Hindlimb muscle (tissue), 1 donor: ENCODE data around the gene NSG1. TPM values are rescaled to one million over a fixed set of nuclear protein-coding genes. Genes with fewer than 3 reads are reported as not detected.

Source experiments
- DNase-seq: peaks from one replicate; pipeline ENCODE4 v3.0.0-alpha.2; 2013
- polyA plus RNA-seq: library from polyadenylated mRNA; unstranded; fragments of 120-200 nt; gene quantifications from one replicate; pipeline ENCODE4 v1.2.1, GENCODE V29; 2013; ENCODE audit not compliant: insufficient read length

The NSG1 gene
- polyA plus RNA-seq, 1 donor = 3.4 TPM

DNA sequence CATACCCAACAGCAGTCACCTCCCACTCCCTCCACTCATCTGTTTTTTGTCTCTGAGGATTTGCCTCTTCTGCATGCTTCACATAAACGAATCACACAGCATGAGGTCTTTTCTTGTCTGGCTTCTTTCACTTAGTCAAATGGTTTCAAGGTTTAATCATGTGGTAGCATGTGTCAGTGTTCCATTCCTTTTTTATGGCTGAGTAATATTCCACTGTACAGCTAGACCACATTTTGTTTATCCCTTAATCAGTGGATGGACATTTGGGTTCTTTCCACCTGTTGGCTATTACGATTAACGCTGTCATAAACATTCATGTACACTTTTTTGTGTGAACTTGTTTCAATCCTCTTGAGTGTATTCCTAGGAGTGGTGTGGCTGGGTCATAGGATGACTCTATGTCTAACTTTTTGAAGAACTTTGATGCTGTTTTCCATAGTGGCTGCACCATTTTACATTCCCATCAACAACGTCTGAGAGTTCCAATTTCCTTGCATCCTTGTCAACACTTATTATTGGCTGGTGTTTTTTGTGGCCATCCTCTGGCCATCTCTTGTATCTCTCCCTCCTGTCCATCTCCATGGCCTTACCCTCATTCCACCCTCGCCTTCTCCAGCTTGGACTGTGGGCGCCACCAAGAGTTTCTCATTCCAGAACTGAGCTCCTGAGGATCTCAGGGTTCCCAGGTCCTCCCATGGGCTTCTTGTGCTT is 12.4 kb upstream of the NSG1 start:
- DNase-seq = no peak

DNA sequence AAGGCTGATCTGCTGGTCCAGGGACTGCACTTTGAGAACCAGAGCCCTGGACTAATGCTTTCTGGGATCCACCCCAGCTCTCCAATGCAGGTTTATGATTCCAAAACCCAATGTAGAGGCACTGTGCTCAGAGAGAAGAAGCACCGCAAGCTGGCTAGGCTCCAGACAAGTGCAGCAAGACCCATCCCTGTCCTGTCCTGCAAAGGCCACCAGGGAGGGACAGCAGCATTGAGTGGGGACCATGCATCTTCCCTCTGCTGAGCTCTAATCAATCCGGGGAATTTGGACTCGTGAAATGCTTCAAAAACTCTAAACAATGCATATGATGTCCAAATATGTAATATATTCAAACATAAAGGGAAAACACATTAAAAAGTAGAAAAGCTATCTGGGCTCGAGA is 10.8 kb upstream of the NSG1 start:
- DNase-seq = no peak

DNA sequence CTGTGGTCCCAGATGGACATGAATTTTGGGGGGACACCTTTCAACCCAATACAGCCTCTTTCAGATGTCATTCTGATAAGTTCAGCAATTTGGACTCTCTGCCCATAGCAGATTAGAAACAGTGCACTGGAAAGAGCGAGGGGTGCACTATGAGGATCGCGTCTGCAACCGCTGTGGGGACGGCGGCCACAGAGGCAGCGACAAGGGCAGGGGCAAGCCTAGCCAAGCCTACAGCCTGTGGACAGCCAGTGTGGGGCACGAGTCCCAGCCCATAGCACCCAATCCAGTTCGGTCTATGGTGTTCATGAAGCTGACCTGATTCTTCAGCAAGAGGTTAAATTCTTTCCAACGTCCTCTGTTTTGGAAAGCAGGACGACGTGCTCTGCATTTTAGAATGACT is 9.7 kb upstream of the NSG1 start:
- DNase-seq = no peak

DNA sequence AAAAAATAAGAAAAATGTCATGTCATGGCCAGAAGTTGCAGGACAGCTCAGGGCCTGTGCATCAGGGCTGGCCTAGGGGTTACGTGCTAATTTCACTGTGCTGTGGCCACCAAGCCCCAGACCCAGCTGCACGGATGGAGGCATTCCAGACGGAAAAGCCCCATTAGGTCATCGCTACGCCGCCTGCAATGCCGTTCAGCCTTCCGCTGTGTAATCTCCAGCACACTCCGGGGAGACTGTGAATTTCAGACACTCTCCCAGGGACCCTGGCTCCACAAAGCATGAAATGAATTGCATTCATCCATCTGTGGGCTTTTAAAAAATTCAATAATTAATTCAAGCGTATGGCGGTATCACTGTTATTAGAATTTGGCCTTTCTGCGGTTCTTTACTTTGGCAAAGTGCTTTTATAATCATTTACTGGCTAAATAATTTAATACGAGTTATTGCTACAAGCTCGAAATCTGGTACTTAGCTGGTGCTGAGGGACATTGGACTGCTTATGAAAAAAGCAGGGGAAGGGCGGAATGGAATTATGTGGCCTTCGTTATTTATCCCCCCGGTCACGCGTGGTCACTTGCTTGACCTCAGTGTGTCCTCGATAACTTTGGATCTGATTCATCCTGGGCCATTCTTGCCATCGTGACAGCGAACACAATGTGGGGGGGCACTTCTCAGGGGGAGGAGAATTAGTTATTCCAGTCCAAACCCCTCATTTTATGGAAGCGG is 9.0 kb upstream of the NSG1 start:
- DNase-seq = peak; percentile 65

DNA sequence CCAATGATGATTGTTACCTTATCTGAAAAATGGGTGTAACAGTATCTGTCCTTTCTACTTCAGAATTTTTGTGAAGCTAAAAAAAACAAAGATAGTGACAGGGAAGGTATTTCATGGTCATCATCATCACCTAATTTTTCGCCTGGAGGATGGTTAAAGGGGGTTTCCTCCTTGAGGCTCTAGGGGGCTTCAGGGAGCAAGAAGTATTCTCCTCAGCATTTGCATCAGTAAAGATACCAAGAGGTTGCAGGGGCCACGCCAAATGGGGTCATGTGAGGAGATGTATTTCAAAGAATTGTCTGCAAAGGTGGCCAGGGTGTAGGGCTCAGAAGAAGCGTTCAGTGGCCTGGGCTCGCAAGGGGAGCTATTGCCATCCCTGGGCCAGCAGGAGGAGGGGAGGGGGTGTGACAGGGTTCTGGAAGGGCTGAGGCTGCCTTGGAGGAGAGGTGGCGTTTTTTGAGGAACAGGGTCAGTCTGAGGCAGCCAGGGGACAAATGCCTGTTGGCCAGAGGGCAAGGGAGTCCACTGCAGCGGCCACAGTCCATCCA is 7.3 kb upstream of the NSG1 start:
- DNase-seq = no peak

DNA sequence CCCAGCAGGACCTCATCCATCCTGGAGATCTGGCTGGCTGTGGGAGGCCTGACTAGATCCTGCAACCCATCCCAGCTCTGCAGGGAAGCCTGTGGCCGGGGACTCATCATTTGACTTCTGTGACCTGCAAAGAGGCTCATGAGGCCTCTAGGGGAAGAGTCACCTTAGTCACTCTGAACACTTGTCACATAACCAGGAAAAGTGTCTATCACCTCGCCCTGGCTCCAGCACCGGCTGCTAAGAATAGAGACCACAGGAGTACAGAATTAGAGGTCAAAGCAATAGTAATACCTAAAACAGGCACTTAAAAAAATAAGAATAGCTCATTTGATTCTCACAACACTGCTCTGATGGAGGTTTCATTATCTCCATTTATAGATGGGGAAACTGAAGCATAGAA is 3.8 kb upstream of the NSG1 start:
- no peak for DNase-seq

DNA sequence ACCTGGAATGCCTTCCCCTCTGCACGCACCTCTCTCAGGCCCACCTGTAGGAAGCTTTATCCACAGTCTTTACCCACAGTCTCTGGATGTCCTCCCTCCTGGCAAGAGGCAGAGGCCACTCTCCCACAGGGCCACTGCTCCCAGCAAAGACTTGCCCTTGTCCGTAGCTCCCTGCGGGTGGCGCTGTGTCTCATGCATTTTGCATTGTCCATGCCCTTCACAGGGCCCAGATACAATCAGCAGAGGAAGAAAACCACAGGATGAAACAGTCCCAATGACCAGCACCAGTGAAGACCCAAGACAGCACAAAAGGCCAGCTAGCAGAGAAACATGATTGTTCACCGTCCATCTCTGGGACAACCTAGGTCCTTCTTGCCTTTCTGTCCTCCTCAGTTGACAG is 2.1 kb upstream of the NSG1 start:
- DNase-seq = no peak

DNA sequence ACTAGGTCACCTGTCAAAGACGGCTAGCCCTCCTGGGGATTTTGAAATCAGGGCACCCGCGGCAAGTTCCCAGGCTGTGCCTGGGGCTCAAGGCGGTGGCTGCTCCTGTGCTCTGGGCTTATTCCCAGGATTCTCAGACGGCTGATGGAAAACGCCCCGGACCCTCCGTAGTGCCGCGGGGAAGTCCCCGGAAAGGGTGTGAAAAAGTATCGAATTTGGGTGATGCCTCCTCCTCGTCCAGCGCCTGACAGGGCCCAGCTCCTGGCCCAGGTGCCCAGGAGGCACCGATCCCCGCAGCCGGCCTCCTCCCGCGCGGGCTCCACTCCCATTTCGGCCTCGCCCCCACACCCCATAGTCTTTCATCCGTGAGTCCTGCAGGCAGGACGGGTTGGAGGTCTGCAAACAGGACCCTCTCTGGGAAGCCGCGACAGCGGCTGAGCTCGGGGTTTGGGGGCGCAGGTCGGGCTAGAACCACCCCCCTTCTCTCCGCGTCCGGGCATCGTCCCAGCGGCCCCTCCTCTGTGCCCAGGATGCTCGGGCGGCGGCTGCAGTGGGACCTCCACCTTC is 1.1 kb upstream of the NSG1 start:
- no peak for DNase-seq

DNA sequence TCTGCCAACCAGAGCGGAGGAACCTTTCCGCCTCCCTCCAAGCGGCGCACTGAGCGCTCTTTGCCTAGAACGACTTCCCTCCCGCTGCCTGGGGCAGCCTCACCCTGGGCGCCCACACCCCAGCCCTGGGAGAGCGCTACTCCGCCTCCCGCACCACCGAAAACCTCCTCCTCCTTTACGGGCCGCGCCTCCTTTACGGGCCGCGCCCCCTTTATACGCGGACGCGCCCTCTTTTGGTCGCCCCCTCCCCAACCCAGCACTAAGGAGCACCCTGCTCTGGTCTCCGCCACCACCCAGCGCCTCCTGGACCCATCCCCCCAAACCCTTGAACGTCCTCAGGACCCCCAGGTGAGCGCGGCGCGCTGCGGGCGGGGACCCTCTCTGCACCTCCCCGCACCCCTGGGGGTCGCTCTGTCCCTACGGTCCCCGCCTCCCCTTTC is 586 bp upstream of the NSG1 start:
- DNase-seq = no peak

DNA sequence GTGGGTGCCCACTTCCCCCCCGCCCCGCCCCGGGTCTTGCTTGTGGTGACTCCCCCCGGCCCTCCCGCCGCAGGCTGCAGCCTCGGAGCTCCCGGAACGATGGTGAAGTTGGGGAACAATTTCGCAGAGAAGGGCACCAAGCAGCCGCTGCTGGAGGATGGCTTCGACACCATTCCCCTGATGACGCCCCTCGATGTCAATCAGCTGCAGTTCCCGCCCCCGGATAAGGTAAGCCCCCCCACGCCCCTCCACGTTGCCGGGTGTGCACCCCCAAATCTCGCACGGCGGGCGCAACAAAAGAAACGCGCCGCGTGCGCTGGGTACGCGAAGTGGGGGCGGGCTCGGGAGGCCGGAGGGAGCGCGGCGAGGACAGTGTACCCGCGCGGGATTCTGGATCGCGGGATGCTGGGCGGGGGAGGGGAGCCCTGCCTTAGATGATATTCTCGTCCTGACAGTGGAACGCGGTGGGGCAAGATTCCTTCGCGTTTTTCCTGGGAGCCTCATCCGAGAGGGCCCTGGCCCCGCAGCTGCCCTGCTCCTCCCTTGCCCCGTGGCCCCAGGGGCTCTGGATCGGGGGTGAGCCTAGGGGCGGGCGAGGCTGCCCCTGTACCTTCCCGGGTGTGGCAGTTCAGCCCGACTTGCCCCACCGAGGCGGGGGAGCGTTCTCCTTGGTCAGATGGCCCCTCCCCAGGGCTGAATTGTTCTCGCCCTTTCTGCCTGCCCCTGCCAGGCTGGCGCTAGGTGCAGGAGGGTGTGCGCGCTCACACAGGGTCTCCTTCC is 819 bp downstream of the NSG1 start:
- no peak for DNase-seq

DNA sequence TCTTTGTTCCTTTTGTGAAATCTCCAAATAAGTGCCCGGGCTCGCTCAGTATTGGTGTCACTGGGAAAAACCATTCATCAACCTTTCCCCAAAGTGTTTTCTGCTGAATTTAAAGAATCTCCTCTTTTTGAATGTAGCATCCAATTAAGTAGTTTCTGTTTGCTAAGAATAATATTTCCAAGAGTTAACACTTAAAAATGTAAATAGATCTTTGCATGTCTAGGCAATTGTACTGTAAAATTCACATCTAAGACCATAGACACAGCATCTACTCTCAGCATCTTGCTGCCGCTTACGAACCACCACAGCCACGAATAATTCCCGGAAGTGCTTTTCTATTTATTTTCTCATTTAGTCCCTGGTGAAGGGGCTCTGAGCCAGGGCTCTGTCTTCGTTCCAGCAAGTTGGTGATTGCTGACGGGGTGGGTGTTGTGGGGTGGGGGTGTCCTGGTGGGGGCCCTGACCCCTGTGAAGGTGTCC is 1.4 kb downstream of the NSG1 start:
- no peak for DNase-seq

DNA sequence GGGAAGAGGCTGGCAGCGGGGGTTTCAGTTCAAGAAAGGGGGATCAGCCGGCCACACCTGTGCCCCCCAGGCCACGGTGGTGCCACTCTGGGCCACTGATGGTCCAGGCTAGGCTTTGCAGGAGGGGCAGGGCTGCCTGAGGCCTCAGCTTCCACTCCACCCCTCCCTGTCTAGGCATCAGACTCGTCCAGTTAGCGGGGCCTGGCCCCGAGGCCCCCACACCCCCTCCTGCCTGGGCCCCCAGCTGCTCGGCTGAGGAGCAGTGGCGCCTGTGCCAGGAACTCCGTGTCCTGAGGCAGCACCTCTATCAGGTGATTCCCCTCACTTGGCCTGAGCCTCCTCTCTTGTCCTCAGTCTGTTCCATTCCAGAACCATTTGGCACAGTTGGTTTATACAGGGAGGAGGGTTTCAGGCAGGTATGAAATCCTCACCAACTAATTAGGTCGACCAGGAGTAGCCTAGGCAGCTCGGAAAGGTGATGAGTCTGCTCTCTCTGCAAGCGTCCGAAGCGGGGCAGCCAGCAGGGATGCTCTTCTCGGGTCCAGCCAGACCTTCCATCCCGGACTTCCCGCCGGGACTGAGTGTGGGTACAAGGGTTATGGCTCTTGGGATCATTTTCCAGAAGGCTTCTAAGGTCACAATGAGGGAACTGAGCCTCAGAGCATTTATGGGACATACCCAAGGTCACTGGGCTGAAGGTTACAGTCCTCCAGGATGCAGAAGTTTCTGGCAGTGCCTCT is 2.1 kb downstream of the NSG1 start:
- DNase-seq = no peak

DNA sequence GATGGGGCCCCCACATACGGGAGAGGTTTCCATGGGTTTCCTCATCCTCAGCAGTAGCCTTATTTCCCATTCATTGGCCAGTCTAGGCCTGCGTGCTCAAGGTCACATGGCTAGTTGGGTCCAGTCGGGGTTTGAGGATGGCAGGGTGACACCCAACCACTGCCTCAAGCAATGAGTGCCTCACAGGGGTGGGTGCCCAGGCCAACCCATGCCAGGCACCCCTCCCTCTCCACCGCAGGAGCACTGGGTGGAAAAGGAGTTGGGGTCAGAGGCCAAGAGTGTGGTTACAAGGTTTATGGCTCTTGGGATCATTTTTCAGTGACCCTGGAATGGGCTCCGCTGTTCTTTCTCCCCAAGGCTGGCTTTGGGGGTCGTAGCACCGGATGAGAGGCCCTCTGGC is 3.1 kb downstream of the NSG1 start:
- DNase-seq = no peak

DNA sequence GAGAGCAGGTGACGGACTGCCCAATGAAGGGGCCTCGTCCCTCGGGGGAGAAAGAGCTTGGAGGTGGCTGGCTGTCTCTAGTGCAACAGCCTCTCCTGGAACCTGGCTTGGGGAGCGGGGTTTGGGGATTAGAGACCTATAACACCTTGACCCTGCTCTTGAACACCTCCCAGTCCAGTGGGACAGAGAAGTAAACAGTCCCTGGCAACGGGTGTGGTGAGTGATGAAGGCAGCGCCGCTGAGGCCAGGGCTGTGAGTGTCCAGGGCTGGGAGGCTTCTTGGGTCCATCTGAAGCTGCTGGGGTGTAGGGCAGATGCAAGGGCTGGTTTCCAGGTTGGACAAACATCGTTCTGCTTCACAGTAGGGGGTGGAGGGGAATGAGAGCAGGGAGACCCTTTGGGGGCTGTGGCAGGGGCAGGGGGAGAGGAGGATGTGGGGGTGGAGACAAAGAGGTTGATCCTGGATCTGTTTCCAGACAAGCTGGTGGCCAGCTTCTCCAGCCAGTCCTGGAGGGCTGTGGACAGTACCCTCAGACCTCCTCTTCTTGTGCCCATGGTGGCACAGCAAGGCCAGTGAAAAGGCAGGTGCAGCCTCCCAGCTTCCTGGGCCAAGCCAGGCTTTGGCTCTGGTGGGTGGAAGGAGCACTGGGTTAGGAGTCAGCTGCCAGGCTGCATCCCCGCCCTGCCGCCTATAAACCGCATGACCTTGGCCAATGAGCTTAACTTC is 3.8 kb downstream of the NSG1 start:
- DNase-seq = no peak

DNA sequence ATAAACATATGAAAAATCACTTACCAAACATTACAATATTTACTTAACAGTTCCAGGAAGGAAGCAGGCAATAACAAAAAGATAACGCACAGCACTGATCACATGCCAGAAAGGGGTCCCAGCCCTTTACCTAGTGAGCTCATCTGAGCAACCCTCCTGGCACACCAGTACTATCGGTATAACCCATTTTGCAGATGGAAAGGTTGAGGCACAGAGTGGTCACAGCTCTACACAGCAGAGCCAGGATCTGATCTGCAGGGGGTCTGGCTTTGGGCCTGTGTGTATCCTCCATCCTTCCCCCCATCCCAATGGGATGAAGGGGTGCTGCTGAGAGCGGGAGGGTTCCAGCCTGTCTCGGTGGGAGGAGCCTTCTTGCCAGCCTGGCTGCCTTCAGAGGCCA is 5.0 kb downstream of the NSG1 start:
- DNase-seq = no peak

DNA sequence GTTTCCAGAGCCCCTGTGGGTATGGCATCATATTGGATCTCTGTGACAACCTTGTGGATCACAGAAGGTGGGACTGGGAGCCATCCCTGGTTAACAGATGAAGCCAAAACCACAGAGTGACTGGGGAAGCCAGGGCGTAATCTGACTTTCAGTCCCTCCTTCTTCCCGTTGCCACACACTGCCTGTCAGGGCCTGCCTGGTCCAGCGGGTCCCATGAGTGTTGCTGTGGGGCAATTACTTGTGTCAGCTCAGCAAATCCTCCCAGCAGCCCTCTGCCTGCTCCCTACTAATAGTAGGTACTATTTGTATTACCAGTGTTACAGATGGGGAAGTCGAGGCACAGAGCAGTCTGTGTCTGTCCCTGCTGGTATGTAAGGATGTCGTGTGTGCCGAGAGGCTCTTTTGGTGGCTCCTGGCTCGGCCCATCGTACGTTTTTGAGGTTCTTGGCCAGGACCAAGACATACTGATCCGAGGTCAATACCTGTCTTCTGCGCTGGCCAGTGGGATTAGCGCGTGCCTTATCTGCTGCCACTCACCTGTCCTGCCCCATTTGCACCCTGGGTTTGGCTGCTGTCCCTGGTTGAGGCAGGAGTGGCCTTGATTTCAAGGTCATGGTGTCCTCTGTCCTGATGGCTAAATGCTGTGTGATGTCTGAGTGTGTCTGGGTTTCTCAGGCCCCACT is 5.7 kb downstream of the NSG1 start:
- no peak for DNase-seq

DNA sequence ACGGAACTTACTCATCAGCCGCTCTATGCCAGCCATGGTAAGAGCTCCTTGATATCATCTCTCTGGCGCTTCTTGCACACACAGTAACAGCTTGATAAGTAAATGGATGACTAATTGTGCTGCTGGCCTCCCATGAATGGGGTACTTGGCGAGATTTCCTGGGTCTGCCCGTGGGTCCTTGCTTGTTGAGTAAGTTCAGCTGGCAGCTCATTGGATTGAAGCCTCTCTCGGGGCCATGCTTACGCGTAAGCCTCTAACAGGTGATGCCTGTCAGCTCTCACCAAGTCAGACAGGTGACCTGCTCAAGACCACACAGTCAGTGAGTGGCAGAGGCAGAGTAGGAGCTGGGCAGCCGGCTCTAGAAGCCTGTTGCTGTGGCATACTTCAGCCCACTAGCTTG is 7.7 kb downstream of the NSG1 start:
- no peak for DNase-seq

DNA sequence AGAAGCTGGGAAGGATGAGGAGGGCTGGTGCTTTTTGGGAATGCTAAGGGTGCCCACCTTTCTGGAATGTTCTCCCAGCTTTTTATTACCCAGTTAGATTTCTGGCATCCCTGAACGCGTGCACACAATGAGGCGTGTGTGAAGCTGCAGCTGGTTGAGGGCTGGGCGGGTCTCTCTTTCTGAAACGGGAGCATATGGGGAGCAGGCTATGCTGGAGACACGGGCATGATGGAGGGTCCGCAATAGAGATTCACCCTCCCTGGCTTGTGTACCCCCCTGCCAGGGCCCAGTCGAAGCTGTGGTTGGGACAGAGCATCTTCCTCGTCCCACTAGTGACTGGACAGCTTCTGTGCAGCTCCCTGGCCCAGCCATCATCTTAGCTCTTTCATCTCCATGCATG is 8.5 kb downstream of the NSG1 start:
- DNase-seq = no peak

DNA sequence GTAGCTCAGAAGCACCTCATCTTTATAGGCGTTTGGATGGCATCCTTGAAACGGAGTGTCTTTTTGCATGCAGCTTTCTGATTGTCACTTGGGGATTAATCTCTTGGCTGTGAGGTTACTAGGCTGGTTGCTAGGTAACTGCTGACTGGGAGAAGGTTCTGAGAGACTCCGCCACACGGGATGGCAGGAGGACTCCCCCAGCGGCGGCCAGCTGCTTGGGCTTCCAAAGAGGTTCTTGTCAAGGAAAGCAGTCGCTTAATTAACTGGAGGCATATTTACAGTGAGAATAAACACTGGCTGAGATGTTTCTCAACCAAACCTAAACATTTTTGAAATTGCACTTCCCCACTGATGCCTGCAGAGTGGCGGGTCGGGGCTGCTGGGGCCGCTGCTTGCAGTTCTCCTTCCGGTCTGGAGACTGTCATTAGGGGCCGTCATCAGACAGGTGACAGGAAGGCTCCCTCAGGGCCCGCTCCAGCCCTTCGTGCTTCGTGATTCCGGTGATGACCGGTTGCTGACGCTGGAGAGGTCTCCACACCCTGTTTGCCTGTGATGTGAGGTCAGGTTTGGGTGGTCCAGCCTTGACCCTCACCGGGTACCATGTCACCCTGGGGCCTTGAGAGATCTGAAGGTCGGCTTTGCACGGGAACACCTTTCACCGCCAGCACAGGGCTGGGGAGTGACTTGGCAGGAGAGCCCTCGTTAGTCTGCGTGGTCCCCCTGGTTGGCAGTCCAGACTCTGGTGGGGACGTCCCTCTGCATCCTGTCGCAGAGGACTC is 9.1 kb downstream of the NSG1 start:
- DNase-seq = no peak
